GM21381 (cell line): ENCODE data around the gene GPD2.

ENCODE experiments used
- ATAC-seq: cut with Tn5 transposase; IDR thresholded peaks from one replicate; pipeline ENCODE4 v1.9.1; 2021; ENCODE audit warnings: mild to moderate bottlenecking, moderate library complexity; ENCODE audit not compliant: unreplicated experiment

Gene GPD2

DNA sequence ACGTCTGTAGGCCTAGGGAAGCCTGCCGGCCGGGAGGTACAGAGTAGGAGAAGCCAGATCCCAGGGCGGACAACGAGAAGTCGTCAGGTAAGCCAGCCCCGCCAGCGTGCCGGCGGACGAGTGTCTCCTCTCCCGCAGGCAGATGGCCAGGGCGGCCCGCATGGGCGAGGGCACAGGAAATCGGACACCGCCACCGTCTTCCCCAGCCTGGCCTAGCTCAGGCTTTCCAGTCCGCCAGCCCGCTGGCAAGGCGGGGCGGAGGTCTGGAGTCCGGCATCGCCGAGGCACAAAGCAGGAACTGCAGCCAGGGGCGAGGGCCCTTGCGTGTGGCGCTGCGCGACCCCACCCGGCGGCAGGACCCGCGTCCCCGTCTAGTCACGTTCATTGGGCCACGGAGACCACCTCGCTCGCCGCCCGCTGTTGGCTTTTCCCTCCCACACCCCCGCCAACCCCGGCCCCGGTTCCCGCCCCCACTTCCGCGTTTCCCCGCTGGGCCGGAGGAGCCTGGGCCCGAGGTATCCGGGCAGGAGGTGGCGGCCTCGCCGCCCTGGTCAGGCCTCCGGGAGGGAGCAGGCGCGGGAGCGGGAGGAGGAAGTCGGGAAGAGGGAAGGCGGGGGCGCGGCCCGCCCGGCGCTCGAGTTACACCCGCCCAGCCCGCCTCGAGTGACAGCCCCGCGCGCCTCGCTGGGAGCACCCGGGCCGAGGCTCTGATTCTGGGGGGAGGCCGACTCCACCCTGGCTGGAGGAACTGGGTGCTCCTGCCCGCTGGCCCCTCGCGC, at the start of gene GPD2:
TSS of gene GPD2 (plus strand) at position 662 of the 779 bp plus-strand sequence. CDS start 39,727 bp downstream, outside the sequence.
- peak; percentile 52 for ATAC-seq

DNA sequence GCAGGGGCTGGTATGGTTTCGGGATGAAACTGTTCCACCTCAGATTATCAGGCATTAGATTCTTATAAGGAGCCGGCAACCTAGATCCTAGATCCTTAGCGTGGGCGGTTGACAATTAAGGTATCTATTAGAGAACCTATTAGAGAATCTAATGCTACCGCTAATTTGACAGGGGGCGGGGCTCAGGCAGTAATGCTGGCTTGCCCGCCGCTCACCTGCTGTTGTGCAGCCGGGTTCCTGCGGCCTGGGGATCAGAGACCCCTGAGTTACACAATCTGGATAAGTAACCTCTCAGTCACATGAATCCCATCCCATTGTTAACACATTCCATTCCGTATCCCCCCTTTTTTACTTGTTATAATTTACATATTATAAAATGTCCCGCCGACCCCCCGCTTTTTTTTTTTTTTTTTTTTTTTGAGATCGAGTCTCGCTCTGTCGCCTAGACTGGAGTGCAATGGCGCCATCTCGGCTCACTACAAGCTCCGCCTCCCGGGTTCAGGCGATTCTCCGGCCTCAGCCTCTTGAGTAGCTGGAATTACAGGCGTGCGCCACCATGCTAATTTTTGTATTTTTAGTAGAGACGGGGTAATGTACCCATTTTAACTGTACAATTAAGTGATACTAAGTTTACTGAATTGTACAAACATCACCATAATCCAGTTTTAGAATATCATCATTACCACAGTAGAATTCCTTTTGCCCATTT, 42.0 kb upstream of the GPD2 start:
- ATAC-seq, result no peak

DNA sequence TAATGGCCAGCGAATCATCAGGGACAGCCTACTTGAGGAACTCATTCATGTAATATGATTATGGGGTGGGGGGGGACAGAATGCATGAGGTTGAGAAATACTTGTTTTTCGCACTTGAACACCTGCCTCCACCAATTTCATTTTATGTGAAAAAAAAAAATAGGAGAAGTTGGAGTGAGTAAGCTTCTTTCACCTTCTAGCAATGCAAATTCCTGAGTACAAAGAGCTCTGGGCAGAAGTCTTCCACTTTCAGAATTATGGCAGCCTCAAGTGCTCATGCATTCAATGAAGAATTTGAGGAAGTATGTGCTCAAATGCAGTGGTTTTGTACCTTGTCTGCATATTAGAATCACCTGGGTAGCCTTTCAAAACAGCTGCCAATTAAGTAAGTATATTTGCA, 40.1 kb upstream of the GPD2 start:
- ATAC-seq, result peak; percentile 20

DNA sequence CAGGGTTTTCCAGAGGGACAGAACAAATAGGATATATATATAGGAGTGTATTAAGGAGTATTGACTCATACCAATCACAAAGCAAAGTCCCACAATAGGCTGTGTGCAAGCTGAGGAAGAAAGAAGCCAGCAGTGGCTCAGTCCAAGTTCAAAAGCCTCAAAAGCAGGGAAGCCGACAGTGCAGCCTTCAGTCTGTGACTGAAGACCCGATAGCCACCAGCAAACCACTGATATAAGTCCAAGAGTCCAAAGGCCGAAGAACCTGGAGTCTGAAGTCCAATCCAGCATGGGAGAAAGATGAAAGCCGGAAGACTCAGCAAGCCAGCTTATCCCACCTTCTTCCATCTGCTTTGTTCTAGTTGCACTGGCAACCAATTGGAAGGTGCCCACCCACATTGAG, 39.0 kb upstream of the GPD2 start:
- no peak for ATAC-seq

DNA sequence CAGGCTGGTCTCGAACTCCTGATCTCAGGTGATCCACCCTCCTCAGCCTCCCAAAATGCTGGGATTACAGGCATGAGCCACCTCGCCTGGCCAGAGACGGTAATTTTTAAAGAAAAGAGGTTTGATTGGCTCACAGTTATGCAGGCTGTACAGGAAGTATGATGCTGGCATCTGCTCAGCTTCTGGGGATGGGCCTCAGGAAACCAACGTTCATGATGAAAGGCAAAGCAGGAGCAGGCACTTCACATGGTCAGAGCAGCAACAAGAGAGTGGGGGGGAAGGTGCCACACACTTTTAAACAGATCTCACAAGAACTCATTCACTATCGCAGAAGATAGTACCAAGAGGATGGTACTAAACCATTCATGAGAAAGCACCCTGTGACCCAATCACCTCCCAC, 38.0 kb upstream of the GPD2 start:
- ATAC-seq, result no peak

DNA sequence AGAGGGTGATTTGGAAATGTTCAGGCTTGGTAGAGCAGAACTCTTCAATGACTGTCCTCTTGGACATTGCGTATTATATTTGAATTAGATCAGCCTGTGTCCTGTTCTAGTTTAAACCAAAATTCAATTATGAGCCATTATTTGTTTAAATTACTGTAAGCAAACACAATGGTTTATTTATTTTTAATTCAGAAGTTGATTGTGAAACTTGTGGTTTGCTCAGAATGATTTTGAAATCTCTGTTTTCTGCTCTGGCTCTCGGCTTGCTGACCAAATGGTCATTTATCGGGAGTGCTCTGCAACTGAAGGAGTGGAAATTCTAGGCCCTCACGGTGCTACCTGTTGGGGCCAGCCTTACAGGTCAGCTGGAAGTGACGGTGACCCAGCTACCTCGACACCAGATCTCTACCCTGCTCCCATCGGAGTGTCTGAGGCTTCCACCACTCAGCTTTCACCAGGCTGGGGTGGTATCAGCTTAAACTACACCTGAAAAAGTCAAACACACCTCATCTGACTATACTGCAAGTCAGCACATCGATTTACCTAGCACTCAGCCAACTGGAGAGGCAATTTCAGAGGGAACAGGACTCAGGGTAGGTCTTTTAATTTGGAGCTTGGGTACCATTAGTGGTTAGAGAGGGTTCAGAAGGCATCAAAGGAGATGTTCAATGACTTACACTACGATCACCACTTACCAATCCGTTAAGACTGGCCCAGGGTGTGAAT, 36.8 kb upstream of the GPD2 start:
- no peak for ATAC-seq

DNA sequence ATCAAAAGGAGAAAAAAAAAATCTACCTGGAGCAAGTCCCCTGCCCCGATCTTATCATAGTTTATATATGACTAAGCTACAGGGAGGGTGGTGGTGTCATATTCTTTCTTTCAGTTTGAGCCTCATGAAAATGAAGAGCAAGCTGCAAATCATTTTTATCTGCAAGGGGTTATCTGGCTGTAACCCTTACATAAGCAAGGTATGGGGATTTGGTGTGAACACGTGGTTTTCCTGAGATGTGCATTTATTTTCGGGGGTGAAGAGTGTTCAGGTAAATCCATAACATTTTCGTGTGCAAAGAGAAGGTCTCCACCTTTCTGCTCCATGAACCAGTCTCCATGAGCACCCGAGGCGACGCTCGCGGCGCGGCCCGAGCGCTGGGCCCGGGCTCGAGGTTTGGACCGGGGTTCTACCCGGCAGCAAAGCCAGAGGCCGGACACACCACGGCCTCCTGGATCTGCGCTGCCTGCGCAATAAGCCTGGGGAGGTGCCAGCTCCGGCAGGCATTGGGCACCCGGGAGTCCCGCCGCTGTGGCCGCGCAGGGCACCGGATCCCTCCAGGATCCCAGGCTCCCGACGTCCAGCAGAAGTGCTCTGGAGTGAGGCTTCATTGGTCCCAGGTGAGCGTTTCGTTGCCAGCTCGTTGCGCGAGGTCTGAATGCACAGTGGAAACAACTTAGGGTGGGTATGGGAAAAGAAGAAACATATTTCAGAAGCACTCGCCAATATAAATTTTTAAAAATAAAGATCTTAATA, 36.1 kb upstream of the GPD2 start:
- ATAC-seq, result peak; percentile 38

DNA sequence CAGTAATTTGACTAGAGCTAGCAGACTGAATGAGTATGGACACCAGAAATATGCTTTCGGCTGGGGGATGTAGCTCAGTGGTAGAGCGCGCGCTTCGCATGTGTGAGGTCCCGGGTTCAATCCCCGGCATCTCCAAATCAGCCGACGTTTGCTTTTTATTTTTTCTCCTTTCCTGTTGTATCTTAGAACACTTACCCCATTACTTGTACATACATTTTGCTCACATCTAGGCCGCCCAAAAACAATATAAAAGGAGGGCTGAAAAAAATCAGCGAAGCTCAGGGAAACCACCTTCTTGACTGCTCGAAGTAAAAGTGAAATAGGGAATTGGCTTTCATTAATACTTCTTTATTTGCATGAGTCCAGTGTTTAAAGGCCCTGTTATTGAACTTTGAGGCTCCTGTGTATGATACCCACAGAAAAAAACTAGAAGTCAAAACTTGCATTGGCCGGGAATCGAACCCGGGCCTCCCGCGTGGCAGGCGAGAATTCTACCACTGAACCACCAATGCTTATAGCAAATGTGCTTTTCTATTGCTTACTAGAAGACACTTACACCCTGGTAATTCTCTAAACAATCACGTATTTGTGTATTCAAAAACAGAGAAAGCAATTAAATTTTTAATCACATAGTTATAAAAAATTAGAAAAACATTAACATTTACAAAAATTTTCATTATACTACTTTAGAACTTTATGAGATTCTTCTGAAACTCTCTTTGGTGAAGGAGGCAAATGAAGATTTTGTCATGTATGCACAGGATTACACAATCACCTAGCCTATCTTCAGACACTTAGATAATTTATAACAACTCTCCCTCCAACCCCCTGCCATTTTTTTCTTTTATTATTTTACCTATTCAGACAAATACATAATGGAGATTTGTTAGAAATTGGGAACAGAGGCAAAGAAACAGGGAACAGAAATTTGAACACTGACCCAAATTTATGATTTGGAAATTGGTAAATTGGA, 35.2 kb upstream of the GPD2 start:
- ATAC-seq, result peak; percentile 65

DNA sequence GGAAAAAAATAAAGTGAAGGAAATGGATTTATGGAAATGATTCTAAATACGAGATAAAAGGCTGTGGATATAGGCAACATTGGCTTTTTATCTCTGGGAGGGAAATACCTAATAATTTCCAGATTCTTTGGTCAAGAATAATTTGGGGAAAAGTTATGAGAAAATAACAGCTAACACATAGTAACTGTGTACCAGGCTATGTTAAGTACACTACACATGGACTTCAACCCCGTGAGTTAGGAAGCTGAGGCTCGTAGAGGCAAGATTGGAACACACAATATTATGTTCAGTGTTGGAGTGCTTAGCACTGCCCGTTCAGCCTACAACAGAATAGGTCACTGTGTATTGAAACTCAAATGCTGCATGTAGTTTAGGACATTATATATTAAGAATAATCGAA, 34.3 kb upstream of the GPD2 start:
- ATAC-seq, result no peak

DNA sequence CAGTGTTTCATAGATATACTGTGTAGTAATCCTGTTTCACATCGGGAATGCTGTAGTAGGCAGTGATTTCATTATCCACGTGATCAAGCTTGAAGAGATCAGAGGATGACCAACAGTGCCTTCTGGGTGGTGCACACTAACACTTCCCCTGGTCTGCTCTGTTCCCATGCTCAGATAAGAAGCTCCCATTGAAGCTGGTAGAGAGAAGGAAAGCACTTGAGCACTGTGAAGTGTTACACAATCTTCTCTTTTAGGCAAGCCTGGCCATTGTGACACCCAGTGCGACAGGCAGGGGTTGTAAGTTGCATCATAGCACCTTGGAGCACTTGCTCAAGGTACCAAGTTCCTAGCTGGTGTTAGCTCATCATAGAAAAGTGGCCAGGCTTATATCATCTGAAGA, 30.6 kb upstream of the GPD2 start:
- no peak for ATAC-seq

DNA sequence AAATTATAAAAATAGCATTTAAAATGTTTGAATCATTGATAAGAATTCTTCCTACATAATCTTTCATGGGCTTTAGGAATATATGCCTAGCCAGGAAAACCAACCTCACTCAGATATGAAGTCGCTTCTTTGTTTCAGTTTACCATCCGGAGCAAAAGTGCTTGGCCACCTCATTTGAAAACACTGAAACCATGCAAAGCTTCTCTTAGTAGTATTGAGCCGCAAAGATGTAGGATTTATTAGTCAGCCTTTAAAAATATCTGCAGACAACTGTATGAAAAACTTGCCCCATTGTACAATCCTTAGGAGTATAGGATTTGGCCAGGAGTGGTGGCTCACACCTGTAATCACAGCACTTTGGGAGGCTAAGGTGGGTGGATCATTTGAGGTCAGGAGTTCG, 24.3 kb upstream of the GPD2 start:
- no peak for ATAC-seq

DNA sequence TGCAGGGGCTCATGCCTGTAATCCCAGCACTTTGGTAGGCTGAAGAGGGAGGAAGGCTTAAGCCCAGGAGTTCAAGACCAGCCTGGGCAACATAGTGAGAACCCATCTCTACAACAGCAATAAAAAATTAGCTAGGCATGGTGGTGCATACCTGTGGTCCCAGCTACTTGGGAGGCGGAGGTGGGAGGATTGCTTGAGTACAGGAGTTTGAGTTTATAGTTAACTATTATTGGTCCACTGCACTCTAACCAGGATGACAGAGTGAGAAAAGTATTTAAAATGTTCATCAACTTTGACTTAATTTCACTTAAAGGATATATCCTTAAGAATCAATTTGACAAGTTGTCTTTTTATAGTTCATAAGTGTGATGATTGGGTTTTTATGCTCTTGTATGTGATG, 14.3 kb upstream of the GPD2 start:
- ATAC-seq, result no peak

DNA sequence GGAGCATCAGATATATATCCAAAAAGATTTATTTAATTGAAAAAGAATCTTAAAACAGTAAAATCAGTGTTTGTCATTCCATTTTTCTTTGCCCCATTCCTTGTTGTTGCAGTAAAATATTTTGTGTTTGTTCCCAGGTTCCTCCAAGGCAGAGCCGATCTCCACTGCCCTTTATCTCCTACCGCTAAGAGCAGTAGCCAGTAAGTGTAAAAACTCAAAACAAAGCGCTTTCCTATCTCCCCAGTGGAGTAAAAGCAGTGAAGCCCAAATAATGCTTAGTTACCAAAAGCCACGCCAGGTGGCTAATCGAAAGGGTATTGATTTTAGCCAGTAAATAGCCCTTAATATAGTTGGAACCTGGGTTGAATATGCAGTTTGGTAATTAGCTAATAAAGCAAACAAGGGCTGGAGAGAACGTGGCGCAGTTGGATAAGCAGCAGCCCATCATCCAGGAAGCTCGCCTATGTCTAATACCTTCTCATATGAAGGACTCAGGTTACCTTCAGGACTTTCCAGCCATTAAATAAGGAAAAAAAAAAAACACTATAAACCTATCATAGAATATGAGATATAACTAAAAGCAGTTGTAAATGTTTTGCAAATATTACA, 12.4 kb upstream of the GPD2 start:
- ATAC-seq, result no peak

DNA sequence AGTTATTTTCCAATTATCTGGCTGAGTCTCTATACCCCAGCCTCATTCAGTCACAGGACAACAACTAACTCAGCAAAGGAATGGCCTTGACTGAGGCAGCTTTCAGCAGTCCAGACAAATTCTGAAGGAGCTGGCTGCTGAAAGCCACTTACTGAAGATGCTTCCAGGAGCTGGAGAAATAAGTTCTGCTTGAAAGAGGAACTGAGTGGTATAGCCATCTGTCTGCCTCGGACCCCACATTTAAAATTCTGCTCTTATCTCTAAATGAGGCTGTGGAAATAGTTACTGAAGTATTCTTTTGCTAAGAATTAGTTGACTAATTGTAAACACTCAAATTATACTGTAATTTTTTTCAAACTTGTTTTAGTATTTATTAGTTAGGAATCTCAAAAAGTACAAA, 9.1 kb upstream of the GPD2 start:
- no peak for ATAC-seq

DNA sequence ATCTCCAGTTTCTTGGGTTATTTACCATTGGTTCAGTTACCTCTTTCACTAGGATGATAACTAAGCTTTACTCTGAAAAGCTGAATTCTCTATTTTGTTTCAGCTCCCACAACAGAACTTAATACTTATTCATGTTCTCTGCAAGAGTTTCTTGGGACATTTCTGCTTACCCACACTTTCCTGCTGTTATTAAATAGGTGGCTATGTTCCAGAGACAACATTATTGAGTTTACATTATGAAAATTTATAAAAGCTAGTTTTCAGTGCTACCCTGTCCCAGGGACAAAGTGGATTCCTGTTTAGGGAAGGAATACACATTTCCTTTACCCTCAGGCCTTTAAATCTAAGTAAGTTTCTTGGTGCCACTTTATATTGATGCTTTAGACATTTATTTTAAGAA, 7.0 kb upstream of the GPD2 start:
- no peak for ATAC-seq

DNA sequence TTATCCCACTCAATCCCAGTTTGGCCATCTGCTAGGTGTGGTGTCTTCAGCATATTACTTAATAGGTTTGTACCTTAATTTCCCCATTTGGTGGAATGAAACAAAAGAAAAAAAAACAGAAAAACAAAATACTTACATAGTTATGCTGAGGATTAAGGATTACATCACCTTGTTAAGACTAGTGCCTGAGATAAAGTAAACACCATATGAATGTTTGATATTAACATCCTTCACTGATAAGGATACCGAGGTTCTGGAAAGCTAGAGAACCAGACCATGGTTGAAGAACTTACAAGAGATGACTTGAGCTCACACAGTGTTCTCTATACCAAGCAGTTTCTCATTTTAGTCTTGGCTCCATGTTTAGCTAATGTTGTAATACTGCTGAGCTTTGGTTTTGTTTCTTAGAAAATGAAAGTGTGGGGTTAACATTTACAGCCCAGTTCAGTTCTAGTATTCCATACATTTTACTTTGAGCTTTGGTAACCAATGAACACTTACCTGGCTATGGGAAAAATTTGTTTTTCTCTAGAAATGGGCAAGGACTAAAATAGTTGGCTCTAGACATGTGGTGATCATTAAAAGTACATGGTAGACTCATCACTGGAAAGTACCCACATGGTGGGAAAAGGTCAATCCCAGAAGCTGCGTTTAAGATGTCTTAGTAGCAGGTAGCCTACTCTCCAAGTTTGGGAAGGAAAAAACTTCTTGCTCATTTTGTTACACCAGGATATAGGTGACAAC, 5.8 kb upstream of the GPD2 start:
- no peak for ATAC-seq

DNA sequence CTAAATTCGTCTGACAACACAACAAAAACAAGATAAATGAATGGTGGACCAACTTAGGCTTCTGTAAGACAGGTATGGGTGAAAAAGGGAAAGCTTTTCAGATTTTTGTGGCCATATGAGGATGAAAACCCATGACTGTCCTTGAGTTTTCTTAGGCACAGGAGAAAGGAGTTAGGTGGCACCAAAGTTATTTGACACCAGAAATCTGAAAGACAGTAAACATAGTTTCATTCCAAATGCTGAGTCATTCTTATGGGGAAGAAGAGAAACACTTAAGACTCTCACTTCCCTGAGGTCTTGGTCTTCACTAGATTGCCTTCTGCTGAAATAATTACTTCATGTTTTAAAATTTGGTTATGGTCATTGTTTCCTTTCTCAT, 5.2 kb upstream of the GPD2 start:
- peak; percentile 68 for ATAC-seq

DNA sequence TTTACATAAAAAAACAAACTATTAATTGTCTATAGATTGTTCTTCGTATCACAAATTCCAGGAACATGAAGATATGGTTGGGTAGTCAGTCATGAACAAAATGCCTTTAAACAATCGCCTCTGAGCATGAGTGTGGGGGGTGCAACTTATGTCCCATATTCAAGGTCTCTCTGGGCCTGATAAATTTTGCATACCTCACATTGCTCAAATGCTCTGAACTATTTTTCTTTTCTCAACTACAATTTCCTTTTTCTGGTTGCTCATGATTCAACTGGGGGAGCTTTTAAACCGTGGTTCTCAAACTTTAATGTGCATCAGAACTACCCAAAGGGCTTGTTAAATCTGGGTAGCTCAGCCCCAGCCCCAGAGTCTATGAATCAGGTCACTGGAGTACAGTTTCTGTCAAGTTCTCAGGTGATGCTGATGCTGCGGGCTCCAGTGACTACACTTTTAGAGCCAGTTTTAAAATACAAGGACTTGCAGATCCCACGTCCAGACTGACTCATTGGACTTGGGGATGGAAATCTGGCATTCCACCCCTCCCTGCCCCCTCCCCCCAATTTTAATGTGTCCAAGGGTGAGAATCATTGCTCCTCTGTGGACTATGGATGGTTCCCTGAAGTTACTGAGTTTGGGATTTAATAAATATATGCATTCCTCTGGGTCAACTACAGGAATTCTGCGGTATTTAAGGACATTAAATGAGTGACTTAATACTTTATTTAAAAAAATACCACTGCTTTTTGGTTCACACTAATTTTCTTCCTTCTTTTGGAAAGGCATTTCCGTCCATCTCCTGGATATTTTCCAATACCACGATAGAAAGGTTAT, 1.5 kb upstream of the GPD2 start:
- no peak for ATAC-seq
